ENCODE measurements around the gene RWDD2A.

GRCh38 chr6:83221276-83221675, 28.1 kb downstream of the RWDD2A start:
- TF ChIP-seq CTCF (conservative IDR thresholded peaks at IDR 0.05; ENCODE audit: low read depth, low read length), result no peak
- TF ChIP-seq EZH2 (IDR thresholded peaks at IDR 0.05; ENCODE audit: low read length, unreplicated experiment), result no peak
- TF ChIP-seq EZH2phosphoT487 (IDR thresholded peaks at IDR 0.05; ENCODE audit: borderline replicate concordance, low read length), result no peak

All from PC-3 (cell line).